Chondrocyte (in vitro differentiated cells): ENCODE measurements around the gene CSNK1E. TPM values are rescaled to one million over a fixed set of nuclear protein-coding genes. Genes with fewer than 3 reads are reported as not detected.
"Not testable (repeated sequence)": the region's sequence is repeated elsewhere in the genome, so short reads cannot be mapped to it uniquely, and the experiment has no call there.

ENCODE experiments used
- DNase-seq: peaks from one replicate; pipeline ENCODE4 v3.0.0; 2021; ENCODE audit warnings: mixed read lengths, low spot score
- H3K27ac Mint-ChIP-seq: one replicate; pipeline ENCODE4 v1.8.0; 2021; ENCODE audit warnings: mild to moderate bottlenecking, moderate library complexity, mixed read lengths; ENCODE audit not compliant: unreplicated experiment
- H3K27me3 Mint-ChIP-seq: 2 replicates; pipeline ENCODE4 v1.8.0; 2021; ENCODE audit warnings: low read depth, mixed read lengths
- H3K36me3 Mint-ChIP-seq: 2 replicates; pipeline ENCODE4 v1.8.0; 2021; ENCODE audit warnings: low read depth, mixed read lengths
- H3K4me1 Mint-ChIP-seq: 2 replicates; pipeline ENCODE4 v1.8.0; 2021; ENCODE audit warnings: low read depth, mild to moderate bottlenecking, mixed read lengths
- H3K4me3 Mint-ChIP-seq: one replicate; pipeline ENCODE4 v1.8.0; 2021; ENCODE audit warnings: mild to moderate bottlenecking, moderate library complexity, mixed read lengths; ENCODE audit not compliant: unreplicated experiment
- H3K9me3 Mint-ChIP-seq: 2 replicates; pipeline ENCODE4 v1.8.0; 2021; ENCODE audit warnings: low read depth, mixed read lengths
- CTCF ChIP-seq: fragments of 200-600 bp; sonication (generic); IDR thresholded peaks from 2 replicates; pipeline ENCODE4 v1.5.0; 2021; ENCODE audit warnings: antibody characterized with exemption, mild to moderate bottlenecking, moderate library complexity
- total RNA-seq: library from RNA; stranded (reverse); gene quantifications from 3 replicates; pipeline ENCODE4 v1.2.1, GENCODE V29; 2021

CSNK1E gene
- total RNA-seq, 1 donor from 2014 or later = 129 TPM

DNA sequence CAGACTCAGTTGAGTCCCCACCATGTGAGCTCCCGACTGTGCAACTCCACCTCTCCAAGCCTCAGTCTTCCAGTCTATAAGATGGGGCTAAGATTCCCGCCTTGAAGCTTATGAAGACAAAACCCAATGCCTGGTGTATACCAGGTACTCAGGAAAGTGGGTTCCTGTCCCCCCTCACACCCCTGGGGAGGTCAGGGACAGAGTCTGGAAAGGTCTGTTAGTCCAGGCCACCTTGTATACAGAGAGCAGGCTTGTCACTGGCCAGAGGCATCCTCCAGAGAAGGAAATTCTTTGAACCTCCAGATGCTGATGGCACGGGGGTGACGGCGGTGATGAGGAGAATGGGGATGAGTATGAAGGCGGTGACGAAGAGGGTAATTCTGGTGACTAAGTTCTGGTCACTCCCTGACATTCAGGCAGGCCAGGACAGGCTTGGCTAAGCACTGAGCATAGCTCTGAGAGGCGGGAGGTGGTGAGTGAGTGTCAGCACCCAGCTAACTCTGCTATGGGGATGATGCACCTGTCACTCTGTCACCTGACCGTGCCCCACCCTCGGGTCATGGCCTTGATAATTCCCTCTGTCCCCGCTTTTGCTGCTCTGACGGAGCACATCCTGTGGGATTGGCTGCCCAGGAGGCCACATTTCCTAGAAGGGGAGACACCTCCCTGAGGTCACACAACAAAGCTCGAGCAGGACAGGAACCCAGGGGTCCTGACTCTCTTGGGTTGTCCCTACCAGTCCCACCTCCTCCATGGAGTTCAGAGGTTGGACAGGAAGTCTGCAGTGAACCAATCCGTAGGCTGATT, 30.9 kb upstream of the CSNK1E start:
- H3K27me3 Mint-ChIP-seq = no peaks in the 10 kb centered on the region
- no peaks in the 10 kb centered on the region for H3K4me1 Mint-ChIP-seq
- TF ChIP-seq CTCF = no peak
- peak; percentile 64 for DNase-seq
- H3K36me3 Mint-ChIP-seq = no peaks in the 10 kb centered on the region
- H3K9me3 Mint-ChIP-seq = no peaks in the 10 kb centered on the region
- no peak overlapping the region for H3K4me3 Mint-ChIP-seq
- H3K27ac Mint-ChIP-seq = no peak overlapping the region

GRCh38 chr22:38347181-38347943, 30.1 kb upstream of the CSNK1E start:
- H3K36me3 Mint-ChIP-seq = no peaks in the 10 kb centered on the region
- peak; percentile 79 for DNase-seq
- no peak overlapping the region for H3K27ac Mint-ChIP-seq
- no peak overlapping the region for H3K4me3 Mint-ChIP-seq
- H3K27me3 Mint-ChIP-seq = no peaks in the 10 kb centered on the region
- H3K4me1 Mint-ChIP-seq = no peaks in the 10 kb centered on the region
- TF ChIP-seq CTCF = no peak
- H3K9me3 Mint-ChIP-seq = no peaks in the 10 kb centered on the region

DNA sequence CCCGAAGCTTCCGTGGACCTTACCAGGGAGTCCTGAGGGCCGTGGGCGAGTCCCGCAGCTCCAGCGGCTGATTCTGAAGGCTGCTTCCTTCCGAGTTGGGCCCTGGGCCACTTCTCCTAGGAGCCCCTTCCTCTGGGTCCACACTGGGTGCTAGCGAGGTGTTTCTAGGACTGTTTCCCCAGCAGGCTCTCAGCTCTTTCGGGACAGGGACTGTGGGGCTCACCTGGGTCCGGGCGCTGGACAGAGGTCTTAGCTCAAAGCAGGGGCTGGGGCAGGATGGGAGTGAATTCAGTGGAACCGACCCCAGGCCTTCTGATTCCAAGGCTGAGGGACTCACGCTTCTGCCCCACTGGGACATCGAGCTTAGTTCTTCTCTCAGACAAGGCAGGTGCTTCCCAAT, 29.3 kb upstream of the CSNK1E start:
- DNase-seq = peak; percentile 68
- Mint-ChIP-seq H3K36me3 (no peaks in the 10 kb centered on the region), H3K4me3 (no peak overlapping the region), H3K4me1 (no peaks in the 10 kb centered on the region), H3K9me3 (no peaks in the 10 kb centered on the region), H3K27ac (no peak overlapping the region), H3K27me3 (no peaks in the 10 kb centered on the region)
- TF ChIP-seq CTCF = no peak

DNA sequence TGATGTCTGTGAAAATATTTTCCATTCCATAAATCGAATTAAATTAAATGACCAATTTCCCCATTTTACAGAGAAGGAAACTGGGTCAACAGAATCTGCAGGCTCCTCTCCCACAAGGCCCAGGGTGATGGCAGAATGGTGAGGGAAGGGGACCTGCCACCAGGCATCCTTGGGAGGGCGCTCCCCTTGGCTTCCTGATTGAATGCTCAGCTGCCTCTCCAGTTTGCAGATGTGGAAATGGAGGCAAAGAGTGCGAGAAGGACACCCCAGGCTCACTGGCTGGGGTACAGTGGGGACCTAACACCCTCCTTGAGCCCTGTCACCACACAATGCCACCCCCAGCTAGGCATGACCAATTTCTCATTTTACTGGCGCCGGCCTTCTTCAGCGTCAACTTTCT, 28.5 kb upstream of the CSNK1E start:
- H3K4me1 Mint-ChIP-seq = no peaks in the 10 kb centered on the region
- no peak overlapping the region for H3K27ac Mint-ChIP-seq
- DNase-seq = peak; percentile 53
- no peaks in the 10 kb centered on the region for H3K27me3 Mint-ChIP-seq
- H3K36me3 Mint-ChIP-seq = no peaks in the 10 kb centered on the region
- no peak for TF ChIP-seq CTCF
- no peaks in the 10 kb centered on the region for H3K9me3 Mint-ChIP-seq
- H3K4me3 Mint-ChIP-seq = no peak overlapping the region

GRCh38 chr22:38339893-38340292, 22.7 kb upstream of the CSNK1E start:
- peak; percentile 6 for DNase-seq
- H3K4me3 Mint-ChIP-seq = not testable (repeated sequence)

More at GRCh38 chr22:38339893-38340292, 22.7 kb upstream of the CSNK1E start:
- not testable (repeated sequence) for H3K27ac Mint-ChIP-seq, H3K4me1 Mint-ChIP-seq, H3K27me3 Mint-ChIP-seq, H3K9me3 Mint-ChIP-seq, H3K36me3 Mint-ChIP-seq
